ENCODE data around the gene UBXN10. TPM values are rescaled to one million over a fixed set of nuclear protein-coding genes. Genes with fewer than 3 reads are reported as not detected.
A peak's percentile ranks its signal among the peaks of the same experiment; 100 is the strongest.
"Not testable (repeated sequence)": the region's sequence is repeated elsewhere in the genome, so short reads cannot be mapped to it uniquely, and the experiment has no call there.

Gene UBXN10
- total RNA-seq, 1 donor from 2014 or later = 1.9 TPM

DNA sequence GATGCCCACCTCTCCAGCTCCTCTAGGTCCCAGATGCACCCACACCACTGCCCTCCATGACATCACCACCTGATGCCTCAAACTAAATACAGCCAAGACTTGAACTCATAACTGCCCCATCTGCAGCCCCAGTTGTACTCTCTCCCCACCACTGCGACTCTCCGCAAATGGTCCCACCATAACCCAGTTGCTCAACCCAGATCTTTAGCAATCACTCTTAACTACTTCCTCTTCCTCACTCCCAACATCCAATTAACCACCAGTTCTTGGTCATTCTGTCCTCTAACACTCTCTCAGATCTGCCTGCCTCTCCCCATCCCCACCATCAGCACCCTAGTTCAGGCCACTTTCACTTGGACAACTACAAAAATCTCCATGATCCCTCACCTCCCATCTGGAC, 37.2 kb downstream of the UBXN10 start:
- ATAC-seq (no peak), DNase-seq (ENCODE audit: missing footprints) (no peak)
- intact Hi-C loops (cut with DNase I) = no loop called here

DNA sequence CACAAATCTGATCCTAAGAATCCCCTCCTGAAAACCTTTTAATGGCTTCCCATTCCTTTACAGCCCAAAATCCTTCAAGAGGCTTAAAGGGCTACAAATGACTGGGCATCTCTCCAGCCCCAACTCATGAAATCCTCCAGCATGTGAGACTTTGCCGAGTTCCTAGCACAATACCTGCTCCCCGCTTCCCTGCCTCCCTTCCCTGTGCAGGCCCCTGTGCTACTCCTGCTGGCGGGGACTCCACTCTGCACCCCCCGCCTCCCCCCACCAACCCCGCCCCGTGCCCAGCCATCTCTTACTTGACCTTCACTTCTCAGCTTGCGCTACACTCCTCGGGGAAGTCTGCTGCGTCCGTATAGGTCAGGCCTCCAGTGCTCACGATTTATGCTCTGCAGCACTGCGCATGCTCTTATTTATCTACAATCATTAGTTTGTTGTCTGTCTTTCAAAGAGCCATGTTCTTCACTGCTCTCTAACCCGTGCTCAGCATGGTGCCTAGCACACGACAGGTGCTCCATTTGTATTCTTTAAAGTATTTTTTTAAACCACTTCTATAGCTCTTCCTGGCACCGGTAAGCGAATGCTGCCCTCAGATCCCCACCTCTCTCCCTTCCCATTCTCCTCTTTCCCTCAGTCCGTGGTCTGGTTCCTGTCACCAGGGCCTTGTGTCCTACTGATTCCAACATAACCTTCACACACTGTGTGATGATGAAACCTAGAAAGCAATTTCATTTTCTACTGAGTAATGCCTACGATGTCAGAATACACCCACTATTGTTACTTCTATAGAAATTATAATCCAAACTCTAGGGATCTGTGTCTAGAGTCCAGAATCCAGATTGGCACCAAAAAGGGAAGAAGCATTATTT, 37.9 kb downstream of the UBXN10 start:
- ATAC-seq (no peak), DNase-seq (ENCODE audit: missing footprints) (no peak)
- intact Hi-C loops (cut with DNase I) = no loop called here

DNA sequence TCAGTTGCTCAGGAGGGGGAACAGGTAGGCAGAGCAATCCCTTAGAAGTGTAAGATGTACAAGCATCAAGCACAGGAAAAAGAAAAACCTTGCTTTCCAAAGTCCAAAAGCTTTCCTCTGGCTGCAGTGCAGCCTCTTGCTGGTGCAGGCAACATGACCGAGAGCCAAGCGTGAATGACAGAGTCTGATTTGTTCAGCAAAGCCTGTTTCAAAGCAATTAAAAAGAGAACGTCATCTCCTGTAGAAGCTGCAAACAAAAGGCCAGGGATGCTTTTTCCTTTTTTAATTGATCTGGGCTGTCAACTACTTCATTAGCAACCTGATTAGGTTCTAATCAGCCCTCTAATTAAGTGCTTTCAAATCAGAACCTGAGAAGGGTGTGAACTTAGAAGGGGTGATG, 38.6 kb downstream of the UBXN10 start:
- no peak for ATAC-seq
- no peak for DNase-seq (ENCODE audit: missing footprints)
- intact Hi-C loops (cut with DNase I) = no loop called here

DNA sequence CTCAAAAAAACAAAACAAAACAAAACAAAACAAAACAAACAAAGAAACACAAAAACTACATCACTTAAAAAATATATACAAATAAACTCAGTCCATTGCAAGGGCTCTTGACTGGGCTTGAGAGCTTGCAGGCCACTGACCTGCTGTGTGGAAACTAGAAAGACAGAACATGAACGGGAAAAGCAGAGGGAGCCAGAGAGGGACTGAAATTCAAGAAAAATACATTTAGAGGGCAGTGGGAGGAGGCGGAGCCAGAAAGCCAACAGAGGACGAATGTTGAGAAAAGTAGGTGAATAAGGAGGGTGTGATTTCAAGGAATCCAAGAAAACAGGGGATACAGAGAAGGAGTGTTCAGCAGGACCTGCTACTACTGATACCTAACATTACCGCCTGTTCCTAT, 41.8 kb downstream of the UBXN10 start:
- ATAC-seq (no peak), DNase-seq (ENCODE audit: missing footprints) (no peak)
- intact Hi-C loops (cut with DNase I) = no loop called here

DNA sequence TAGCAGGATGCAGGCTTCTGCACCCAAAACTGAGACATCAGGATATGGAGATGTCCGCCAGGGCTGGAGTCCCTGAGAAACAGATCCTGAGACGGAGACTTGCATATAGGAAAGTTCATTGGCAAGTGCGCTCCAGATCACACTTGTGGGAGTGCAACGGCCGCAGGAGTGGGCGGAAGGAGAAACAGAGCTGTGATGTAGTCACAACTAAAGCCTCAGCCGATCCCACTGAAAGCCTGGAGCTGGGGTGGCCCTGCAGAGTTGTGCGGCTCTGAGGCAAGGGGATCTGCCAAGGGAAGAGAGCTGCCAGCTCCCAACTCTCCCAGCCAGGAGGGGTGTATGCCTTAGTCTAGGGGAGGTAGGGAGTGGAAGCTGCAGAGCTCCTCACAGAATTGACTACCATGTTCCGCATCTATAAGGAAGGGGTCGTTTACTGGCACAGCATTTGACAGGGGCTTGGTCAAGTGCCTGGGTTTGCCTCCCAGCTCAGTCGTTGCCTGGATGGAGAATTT, 42.5 kb downstream of the UBXN10 start:
- no peak for DNase-seq (ENCODE audit: missing footprints)
- ATAC-seq = no peak
- intact Hi-C loops (cut with DNase I) = no loop called here

DNA sequence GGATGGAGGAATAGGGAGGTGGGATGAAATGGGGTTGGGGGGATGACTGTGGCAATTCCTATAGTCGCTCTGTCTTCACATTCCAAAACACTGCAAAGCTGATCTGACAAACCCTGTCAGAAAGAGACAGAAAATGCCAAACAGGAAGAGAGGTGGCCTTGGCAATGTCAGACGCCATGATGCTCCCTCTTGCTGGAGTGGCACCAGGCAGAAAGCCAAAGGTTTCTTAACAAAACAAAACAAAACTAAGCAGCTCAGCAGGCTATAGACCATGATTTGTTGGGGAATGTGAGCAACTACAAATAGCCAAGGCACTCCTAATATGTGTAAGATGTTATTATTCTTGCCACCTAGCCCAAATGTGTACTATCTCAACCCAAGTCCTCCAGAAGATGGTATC, 43.3 kb downstream of the UBXN10 start:
- ATAC-seq (no peak), DNase-seq (ENCODE audit: missing footprints) (no peak)
- intact Hi-C loops (cut with DNase I) = no loop called here

DNA sequence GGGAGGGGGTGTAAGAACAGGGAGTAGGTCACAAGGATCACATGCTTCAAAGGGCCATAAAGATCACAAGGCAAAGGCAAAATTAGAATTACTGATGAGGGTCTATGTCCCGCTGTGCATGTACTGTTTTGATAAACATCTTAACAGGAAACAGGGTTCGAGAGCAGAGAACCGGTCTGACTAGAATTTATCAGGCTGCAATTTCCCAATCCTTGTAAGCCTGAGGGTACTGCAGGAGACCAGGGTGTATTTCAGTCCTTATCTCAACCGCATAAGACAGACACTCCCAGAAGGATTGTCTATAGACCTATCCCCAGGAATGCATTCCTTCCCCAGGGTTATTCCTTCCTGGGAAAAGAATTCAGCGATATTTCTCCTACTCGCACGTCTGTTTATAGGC, 46.7 kb downstream of the UBXN10 start:
- DNase-seq (ENCODE audit: missing footprints); ATAC-seq; intact Hi-C loops (cut with DNase I): not testable (repeated sequence)

DNA sequence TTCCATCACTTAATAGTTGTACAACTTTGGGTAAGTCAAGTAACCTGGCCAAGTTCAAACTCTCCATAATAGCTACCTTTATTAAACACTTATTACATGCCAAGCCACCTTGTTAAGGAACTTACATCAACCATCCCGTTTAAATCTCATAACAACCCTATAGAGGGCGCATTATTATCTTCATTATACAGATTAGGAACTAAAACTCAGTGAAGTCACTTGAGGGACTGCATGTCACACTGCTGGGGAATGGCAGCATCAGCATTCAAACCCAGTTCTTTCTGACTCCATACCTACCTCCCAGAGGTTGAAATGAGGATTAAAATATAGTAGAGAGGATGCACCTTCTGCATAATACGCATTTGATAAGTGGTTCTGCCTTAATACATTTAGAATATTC, 47.5 kb downstream of the UBXN10 start:
- no peak for DNase-seq (ENCODE audit: missing footprints)
- intact Hi-C loops (cut with DNase I) = no loop called here
- peak; percentile 39 for ATAC-seq

DNA sequence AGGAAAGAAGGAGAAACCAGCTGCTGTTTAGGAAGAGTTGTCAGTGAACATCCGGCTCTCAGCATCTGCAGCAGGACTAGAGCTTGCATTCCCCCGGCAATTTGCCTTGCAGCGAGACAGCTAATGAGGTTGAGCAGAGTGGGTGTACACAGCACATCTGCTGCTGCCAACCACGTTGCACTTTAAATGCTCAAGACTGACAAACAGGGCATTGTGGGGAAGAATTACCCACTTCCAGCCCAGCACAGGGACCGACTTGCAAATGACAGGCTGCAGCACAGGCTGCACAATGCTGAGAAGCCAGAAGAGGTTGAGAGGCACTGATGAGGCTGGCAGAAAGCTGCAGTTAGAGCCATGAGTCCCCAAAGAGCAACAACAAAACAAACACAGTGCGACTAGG, 48.0 kb downstream of the UBXN10 start:
- DNase-seq (ENCODE audit: missing footprints) = no peak
- ATAC-seq = peak; percentile 31
- intact Hi-C loops (cut with DNase I) = no loop called here

DNA sequence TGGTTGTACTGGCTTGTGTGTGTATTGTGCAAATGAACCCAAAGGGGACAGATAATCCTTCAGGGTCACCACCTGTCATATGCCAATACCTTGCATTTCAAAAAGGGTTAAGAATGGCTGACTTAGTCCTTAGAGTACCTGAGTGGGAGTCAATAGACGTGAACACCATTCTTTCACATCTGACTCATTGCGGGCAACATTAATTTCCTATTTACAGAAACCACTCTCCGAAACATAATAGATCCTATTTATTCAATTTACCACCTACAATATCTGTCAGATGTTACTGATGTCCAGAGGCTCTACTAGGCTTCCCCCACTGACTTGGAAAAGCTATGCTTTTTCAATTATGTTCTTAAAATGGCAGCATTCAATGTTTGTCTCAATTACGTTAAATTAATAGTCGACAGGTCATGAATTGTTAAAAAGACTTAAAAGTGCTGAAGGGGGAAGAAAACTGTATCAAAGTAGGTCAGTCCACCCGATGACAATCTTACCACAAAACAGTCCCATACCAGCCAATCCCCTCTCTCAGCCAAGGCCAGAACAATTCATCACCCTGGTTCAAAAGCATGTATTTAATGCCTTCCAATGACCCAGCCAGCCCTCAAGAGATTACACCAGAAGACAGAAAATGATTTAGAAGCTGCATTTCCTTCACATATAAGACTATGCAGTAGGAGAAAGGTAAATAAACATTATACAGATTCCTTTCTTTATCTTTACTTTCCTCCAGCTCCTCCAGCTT, 49.1 kb downstream of the UBXN10 start:
- DNase-seq (ENCODE audit: missing footprints) = no peak
- ATAC-seq = no peak
- intact Hi-C loops (cut with DNase I) = no loop called here

DNA sequence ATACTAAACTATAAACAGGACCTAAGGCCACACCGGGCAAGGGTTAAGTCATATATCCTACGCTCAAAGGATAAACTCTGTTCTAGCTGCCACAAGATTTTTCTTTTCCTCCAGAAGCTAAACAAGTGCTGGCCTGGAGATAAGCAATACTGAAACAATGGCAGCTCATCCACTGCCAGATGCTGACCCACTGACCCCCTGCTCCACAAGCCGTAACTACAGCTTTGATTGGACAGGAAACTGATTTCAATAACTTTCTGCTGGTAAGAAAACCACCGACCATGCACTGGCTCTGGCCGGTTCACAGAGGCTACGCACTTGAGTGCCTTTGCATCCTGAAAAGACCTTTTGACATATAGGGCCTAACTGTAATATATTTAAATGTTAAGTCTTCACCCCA, 51.8 kb downstream of the UBXN10 start:
- ATAC-seq (no peak), DNase-seq (ENCODE audit: missing footprints) (no peak)
- intact Hi-C loops (cut with DNase I) = no loop called here

DNA sequence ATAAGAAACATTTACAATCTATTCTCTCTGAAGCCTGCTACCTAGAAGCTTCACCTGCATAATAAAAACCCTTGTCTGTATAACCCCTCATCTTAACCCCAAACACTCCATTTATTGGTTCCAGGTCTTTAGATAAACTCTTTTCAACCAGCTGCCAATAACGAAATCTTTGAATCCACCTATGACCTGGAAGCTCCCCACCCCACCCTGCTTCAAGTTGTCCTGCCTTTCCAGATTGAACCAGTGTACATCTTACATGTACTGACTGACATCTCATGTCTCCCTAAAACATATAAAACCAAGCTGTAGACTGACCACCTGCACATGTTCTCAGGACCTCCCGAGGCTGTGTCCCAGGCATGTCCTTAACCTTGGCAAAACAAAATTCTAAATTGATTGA, 54.1 kb downstream of the UBXN10 start:
- DNase-seq (ENCODE audit: missing footprints) (no peak), ATAC-seq (no peak)
- intact Hi-C loops (cut with DNase I) = no loop called here

DNA sequence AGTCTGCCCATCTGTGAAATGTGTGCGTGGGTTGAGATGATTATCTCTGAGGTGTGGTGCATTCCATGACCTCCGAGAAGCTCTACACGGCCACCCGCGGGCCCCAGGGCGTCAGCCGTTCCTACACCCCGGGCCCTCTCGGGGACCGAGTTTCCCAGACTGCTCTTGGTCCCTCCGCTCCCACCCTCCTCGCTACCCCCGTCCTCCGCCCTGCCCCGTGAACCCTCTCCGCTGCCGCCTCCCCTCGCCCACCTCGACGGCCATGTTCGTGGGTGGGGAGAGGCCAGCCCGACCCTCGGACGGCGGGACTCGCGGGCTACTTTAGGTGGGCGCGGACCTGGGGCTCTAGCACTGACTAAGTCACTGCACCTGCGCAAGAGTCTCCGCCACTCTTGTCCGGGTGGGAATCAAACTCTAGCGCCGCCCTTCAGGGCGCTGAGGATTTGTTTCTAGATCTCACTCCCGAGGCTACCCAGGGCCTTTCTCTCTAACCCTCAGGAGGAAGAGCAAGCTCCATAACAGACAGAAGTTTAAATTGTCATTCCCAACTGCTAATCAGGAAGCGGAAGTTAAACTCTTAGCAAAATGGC, 57.1 kb downstream of the UBXN10 start:
- DNase-seq (ENCODE audit: missing footprints) (no peak), ATAC-seq (no peak)
- intact Hi-C loops (cut with DNase I) = no loop called here

Other genes starting within 250 kb of the UBXN10 start
- 332 TPM for gene PLA2G2A, start 206.5 kb upstream of the UBXN10 start, total RNA-seq
- 65.6 TPM for gene PLA2G5, start 115.9 kb upstream of the UBXN10 start, total RNA-seq
- not detected for gene PLA2G2D, start 66.6 kb upstream of the UBXN10 start, total RNA-seq
- not detected for gene PLA2G2F, start 46.8 kb upstream of the UBXN10 start, total RNA-seq
- not detected for gene PLA2G2C, start 422 bp downstream of the UBXN10 start, total RNA-seq
- gene VWA5B1, start 104.8 kb downstream of the UBXN10 start, total RNA-seq = not detected

Data from Right ventricle myocardium inferior (tissue), 1 donor.